Psoas muscle (tissue), 8 donors: Measurements from ENCODE around the gene NUDT4. TPM values are rescaled to one million over a fixed set of nuclear protein-coding genes. Genes with fewer than 3 reads are reported as not detected.

Source experiments
- ATAC-seq, 4 donors: fragments of 200-7000 bp; cut with Tn5 transposase; one replicate each; pipeline ENCODE4 v1.9.1; 2020; ENCODE audit warnings: moderate library complexity in 3 of 4, mild to moderate bottlenecking in 2 of 4
- DNase-seq, 2 donors: peaks; one replicate each; pipeline ENCODE4 v3.0.0-alpha.2; 2020
- H3K27ac ChIP-seq: fragments of 200-600 bp; one replicate; pipeline ENCODE4 v1.8.0; 2022
- H3K27me3 ChIP-seq, 3 donors: fragments of 200-600 bp in 1 of 3; one replicate each; pipeline versions ENCODE4 v1.6.1 to v1.8.0; 2013 to 2022; ENCODE audit warnings: low read length in 2 of 3, mild to moderate bottlenecking in 2 of 3, moderate library complexity in 1 of 3; ENCODE audit not compliant: insufficient read depth in 3 of 3
- H3K36me3 ChIP-seq, 2 donors: fragments of 200-600 bp in 1 of 2; one replicate each; pipeline versions ENCODE4 v1.6.1 to v1.8.0; 2013 to 2022; ENCODE audit warnings: low read depth in 1 of 2, mild to moderate bottlenecking in 1 of 2, moderate library complexity in 1 of 2; ENCODE audit not compliant: insufficient read depth in 1 of 2
- H3K4me1 ChIP-seq: fragments of 200-600 bp; one replicate; pipeline ENCODE4 v1.8.0; 2022
- H3K4me3 ChIP-seq: fragments of 200-600 bp; one replicate; pipeline ENCODE4 v1.8.0; 2022; ENCODE audit warnings: mild to moderate bottlenecking
- H3K9me3 ChIP-seq: fragments of 200-600 bp; one replicate; pipeline ENCODE4 v1.8.0; 2022
- CTCF ChIP-seq: fragments of 200-600 bp; IDR thresholded peaks from one replicate; pipeline ENCODE4 v1.8.0; 2022; ENCODE audit warnings: antibody characterized with exemption
- WGBS, 3 donors: extraction: QIAGEN DNeasy Blood & Tissue Kit; methylation state at CpG; one replicate each; pipeline versions ENCODE4 v1.1.6 to v1.1.7; 2013; 5-methylcytosine and 5-hydroxymethylcytosine counted together
- intact Hi-C, 2 donors: fragments of 100-400 bp; cut with DNase I; formaldehyde crosslinking; loops; one replicate each; pipeline versions ENCODE4 v1.11.0 to v1.14.2; 2022
- long read RNA-seq, 2 donors: library from polyadenylated mRNA; unstranded; transcript quantifications; one replicate each; pipeline ENCODE4 v2.0.0, GENCODE V29; 2021
- polyA plus RNA-seq, 3 donors: library from polyadenylated mRNA; stranded (reverse); fragments of 200-250 nt; gene quantifications; one replicate each; pipeline ENCODE4 v1.2.3, GENCODE V29; 2013
- total RNA-seq, 4 donors: library from RNA; stranded (reverse); fragmentation: NEBNext Ultra II Directional in 2 of 4; extraction: Animal tissue kit (Norgen Biotek cat#: 25700) in 2 of 4; gene quantifications; one replicate each; pipeline versions ENCODE4 v1.2.1 to v1.2.4, GENCODE V29; 2021 to 2023
- donor health status: healthy with polysubstance abuse.
- donor health status: DM: no; HTN: no; CAD: no; lungs with moderate emphysema.
- donor health status: Bipolar disorder and iron deficiency.
- donor health status: healthy.
- donor health status: DM: yes; HTN: yes; CAD: no.
- donor health status: DM: no; HTN: no; CAD: no.
- donor health status: DM: no; HTN: no; CAD: no.
- donor health status: DM: yes; HTN: yes; CAD: no.

NUDT4 gene
- total RNA-seq (100 to 1,000 TPM; 187 to 254 (median 211) TPM), polyA plus RNA-seq (100 to 1,000 TPM in 1 of 3 donors, 10 to 100 TPM in 2; 48.3 to 108 (median 76.1) TPM)
- long read RNA-seq, donor 1, full-length matches to known transcripts, result 375 of 433 reads
- long read RNA-seq, donor 1, partial matches to known transcripts, result 1 of 433 reads
- long read RNA-seq, donor 1, other reads (novel, unspliced or antisense), result 57 of 433 reads
- long read RNA-seq, donor 2, full-length matches to known transcripts, result 1,430 of 1,534 reads
- long read RNA-seq, donor 2, partial matches to known transcripts, result 7 of 1,534 reads
- long read RNA-seq, donor 2, other reads (novel, unspliced or antisense), result 97 of 1,534 reads

GRCh38 chr12:93377252-93378195 is at the start of gene NUDT4:
TSS of gene NUDT4 (plus strand) at chr12:93377925. CDS start at chr12:93378323, 398 bp downstream.
- ATAC-seq (peak; percentile 89 to 94 (median 90)), DNase-seq (peak; percentile 99)
- peaks cover 0 to 4% of the 10 kb centered on the region in 2 donors for H3K36me3 ChIP-seq
- no peaks in the 10 kb centered on the region for H3K27me3 ChIP-seq
- peak within 1 kb of the TSS; percentile 92 for H3K27ac ChIP-seq
- WGBS, 3 donors, result 1% methylated on average over 47 to 63 of the region's 79 CpGs
- intact Hi-C loops, result no loop called here
- H3K9me3 ChIP-seq, result no peaks in the 10 kb centered on the region
- no peak for TF ChIP-seq CTCF
- H3K4me3 ChIP-seq, result peak within 1 kb of the TSS; percentile 78
- peaks cover 56% of the 10 kb centered on the region for H3K4me1 ChIP-seq

GRCh38 chr12:93333054-93333453 is 44.7 kb upstream of the NUDT4 start:
- 76 to 88% (median 81%) methylated on average over 3 of the region's 3 CpGs for WGBS, 3 donors
- Histone ChIP-seq H3K27ac (peak overlapping the region; percentile 60), H3K36me3 (no peaks in the 10 kb centered on the region), H3K9me3 (no peaks in the 10 kb centered on the region), H3K4me3 (no peak overlapping the region), H3K27me3 (no peaks in the 10 kb centered on the region), H3K4me1 (peaks cover 19% of the 10 kb centered on the region)
- TF ChIP-seq CTCF, result no peak
- intact Hi-C loops, result no loop called here
- ATAC-seq, result peak; percentile 60 to 88 (median 82)
- no peak for DNase-seq

GRCh38 chr12:93333828-93334227 is 43.9 kb upstream of the NUDT4 start:
- Histone ChIP-seq H3K9me3 (no peaks in the 10 kb centered on the region), H3K27ac (peak overlapping the region; percentile 60), H3K36me3 (no peaks in the 10 kb centered on the region), H3K27me3 (no peaks in the 10 kb centered on the region), H3K4me3 (no peak overlapping the region), H3K4me1 (peaks cover 19% of the 10 kb centered on the region)
- DNase-seq (no peak), ATAC-seq (no peak)
- no peak for TF ChIP-seq CTCF
- intact Hi-C loops, result no loop called here
- 95 to 97% (median 96%) methylated on average over 3 of the region's 3 CpGs for WGBS, 3 donors

GRCh38 chr12:93335603-93336162 is 42.0 kb upstream of the NUDT4 start:
- DNase-seq (no peak), ATAC-seq (peak in 3 of 4 donors; percentile 43 to 58 (median 47))
- no peak overlapping the region for H3K27ac ChIP-seq
- no peak for TF ChIP-seq CTCF
- H3K4me1 ChIP-seq, result peaks cover 19% of the 10 kb centered on the region
- H3K4me3 ChIP-seq, result no peak overlapping the region
- no peaks in the 10 kb centered on the region for H3K36me3 ChIP-seq
- no peaks in the 10 kb centered on the region for H3K9me3 ChIP-seq
- WGBS, 3 donors, result 68 to 90% (median 72%) methylated on average over 9 of the region's 9 CpGs
- intact Hi-C loops, result no loop called here
- H3K27me3 ChIP-seq, result no peaks in the 10 kb centered on the region
